HG03354 (cell line): Measurements from ENCODE around the gene PRKAR2A.
"Not testable (repeated sequence)": the region's sequence is repeated elsewhere in the genome, so short reads cannot be mapped to it uniquely, and the experiment has no call there.

Source experiments
- ATAC-seq: cut with Tn5 transposase; IDR thresholded peaks from one replicate; pipeline ENCODE4 v1.9.1; 2021; ENCODE audit warnings: mild to moderate bottlenecking; ENCODE audit not compliant: unreplicated experiment, poor library complexity, severe bottlenecking

The PRKAR2A gene

DNA sequence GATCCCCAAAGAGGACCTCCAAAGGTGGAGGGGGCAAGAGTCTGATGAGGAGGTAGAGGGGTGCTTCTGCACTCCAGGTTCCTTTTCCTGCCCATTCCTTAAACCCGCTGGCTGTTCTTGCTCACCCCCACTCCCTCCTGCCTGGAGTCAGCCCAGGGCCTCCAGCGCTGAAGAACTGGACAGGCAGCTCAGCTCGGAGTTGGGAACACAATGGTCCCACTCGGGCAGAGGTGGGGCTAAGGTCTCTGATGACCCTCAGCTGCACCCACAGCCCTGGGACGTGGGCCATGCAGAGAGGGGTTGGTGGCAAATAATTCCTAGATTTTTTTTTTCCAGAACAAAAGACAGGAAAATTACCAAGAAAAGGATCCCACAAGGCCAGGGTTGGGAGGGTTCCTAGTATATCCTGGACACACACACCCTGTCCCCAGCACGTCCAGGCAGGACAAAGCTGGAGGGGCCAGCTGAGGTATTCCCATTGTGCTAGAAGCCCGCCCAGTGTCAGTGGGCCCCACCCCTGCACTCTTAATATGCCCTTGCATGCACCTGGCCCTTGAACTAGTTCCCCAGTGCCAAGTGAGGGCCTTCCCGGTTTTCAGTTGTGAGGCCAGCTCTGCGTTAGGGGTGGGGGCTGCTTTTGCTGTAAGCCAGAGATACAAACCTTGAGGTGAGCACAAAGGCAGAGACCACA lies 108.6 kb downstream of the PRKAR2A start:
- no peak for ATAC-seq

DNA sequence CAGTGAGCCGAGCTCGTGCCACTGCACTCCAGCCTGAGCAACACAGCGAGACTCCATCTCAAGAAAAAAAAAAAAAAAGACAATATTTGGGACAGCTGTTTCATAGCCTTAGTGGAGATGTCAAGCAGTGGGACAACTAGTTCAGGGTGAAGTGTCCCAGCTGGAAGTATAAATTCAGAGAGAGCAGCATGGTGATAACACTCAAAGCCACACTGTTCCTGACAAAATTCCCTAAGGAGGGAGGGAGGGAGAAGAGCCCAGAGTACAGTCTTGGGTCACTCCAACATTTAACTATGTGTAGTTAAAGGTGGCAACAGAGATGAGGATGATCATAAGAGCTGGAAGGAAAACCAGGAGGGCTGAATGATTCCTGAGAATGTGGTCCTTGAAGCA lies 109.5 kb downstream of the PRKAR2A start:
- ATAC-seq, result no peak

DNA sequence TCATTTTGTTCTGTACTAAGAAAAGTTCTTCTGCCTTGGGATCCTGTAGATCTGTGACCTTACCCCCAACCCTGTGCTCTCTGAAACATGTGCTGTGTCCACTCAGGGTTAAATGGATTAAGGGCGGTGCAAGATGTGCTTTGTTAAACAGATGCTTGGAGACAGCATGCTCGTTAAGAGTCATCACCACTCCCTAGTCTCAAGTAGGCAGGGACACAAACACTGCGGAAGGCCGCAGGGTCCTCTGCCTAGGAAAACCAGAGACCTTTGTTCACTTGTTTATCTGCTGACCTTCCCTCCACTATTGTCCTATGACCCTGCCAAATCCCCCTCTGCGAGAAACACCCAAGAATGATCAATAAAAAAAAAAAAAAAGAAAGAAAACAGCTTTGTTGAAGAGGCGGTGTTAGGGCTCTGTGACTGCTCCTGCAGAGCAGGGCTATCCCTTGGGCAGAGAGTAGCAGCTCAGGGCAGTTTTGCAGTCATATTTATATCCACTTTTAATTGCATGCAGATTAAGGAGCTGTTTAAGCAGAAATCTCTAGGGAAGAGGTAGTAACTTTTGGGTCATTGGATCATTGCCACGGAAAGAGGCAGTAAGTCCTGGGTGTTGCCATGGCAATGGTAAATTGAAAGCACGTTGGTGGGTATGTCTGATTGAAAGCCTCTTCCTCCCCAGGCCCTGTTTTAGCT lies 112.5 kb downstream of the PRKAR2A start:
- not testable (repeated sequence) for ATAC-seq

DNA sequence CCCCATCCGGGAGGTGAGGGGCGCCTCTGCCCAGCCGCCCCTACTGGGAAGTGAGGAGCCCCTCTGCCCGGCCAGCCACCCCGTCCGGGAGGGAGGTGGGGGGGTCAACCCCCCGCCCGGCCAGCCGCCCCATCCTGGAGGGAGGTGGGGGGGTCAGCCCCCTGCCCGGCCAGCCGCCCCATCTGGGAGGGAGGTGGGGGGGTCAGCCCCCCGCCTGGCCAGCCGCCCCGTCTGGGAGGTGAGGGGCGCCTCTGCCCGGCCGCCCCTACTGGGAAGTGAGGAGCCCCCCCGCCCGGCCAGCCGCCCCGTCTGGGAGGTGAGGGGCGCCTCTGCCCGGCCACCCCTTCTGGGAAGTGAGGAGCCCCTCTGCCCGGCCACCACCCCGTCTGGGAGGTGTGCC lies 113.1 kb downstream of the PRKAR2A start:
- not testable (repeated sequence) for ATAC-seq

DNA sequence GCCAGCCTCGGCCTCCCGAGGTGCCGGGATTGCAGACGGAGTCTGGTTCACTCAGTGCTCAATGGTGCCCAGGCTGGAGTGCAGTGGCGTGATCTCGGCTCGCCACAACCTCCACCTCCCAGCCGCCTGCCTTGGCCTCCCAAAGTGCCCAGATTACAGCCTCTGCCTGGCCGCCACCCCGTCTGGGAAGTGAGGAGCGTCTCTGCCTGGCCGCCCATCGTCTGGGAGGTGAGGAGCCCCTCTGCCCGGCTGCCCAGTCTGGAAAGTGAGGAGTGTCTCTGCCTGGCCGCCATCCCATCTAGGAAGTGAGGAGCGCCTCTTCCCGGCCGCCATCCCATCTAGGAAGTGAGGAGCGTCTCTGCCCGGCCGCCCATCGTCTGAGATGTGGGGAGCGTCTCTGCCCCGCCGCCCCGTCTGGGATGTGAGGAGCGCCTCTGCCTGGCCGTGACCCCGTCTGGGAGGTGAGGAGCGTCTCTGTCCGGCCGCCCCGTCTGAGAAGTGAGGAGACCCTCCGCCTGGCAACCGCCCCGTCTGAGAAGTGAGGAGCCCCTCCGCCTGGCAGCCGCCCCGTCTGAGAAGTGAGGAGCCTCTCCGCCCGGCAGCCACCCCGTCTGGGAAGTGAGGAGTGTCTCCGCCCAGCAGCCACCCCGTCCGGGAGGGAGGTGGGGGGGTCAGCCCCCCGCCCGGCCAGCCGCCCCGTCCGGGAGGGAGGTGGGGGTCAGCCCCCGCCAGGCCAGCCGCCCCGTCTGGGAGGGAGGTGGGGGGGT lies 113.7 kb downstream of the PRKAR2A start:
- ATAC-seq, result not testable (repeated sequence)

DNA sequence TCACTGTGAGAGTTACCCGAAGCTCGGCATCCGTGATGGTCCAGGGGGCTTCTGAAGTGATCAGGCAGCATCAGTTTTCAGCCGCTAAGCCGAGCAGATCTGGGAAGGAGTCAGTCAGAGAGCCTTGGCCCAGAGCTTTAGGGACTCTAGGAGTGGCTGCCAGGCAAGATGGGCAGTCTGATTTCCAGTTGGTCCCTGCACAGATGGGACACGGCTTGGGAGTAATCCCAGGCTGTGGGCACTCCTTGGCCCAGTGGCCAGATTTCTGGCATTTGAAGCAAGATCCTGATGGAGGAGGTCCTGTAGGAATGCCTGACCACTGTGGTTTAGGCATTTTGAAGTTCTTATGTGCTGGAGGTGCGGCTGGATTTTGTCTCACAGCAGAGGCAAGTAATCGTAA lies 120.2 kb downstream of the PRKAR2A start:
- ATAC-seq, result no peak

DNA sequence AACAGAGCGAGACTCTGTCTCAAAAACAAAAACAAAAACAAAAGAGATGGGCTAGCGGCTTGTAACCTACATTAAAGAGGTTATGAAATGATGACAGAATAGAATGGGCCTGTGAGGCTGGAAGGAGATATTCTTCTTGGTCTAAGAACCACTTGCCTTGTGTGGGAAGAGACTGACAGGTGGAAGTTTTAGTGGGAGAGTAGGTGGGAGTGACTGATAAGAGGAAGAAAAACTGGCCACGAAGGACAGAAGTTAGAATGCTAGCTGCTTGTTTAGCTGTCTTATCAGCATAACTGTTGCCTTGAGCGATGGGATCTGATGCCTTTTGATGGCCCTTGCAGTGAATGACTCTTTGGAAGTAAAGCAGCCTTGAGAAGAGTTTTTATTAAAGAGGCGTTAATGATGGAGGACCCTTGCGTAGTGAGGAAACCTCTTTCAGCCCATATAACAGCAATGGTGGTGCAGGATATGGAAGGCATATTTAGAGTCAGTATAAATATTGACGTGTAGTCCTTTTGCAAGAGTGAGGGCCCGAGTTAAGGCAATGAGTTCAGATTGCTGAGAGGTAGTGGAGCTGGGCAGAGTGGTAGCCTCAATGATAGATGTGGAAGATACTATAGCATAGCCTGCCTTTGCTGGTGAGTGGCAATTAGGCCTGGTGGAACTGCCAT lies 122.4 kb downstream of the PRKAR2A start:
- ATAC-seq, result not testable (repeated sequence)

DNA sequence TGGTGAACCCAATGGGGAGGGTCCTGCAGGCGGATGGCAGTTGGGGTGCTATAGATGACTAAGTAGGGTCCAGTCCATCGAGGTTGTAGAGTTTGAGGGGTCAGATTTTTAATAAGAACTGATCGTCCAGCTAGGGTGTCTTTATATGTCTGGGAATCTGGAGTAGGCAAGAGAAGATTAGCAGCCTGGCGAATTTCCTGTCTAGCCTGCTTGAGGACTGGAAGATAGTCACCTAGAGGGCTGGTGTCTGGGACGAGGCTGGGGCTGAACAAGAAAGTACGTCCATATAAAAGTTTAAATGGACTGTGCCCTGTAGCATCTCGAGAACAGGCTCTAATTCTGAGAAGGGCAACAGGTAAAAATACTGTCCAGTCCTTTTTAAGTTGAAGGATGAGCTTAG lies 123.9 kb downstream of the PRKAR2A start:
- ATAC-seq, result no peak

DNA sequence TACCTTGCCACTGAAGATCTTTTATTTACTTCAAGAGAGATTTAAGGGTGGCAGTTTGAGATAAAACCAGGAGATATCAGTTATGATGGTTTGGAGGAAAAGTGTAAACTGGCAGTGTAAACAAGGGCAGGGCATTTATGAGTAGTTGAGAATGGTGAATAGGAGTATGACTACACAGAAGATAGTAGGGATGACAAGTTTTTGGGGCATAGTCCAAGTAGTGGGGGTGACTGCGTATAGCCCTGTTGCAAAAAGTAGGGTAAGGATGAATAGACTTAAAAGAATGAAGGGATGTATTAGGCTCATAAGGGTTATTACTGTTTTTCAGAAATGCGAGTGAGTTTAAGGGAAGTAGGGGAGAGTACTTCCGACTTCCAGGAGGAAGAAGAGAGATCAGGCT lies 124.4 kb downstream of the PRKAR2A start:
- ATAC-seq, result not testable (repeated sequence)

DNA sequence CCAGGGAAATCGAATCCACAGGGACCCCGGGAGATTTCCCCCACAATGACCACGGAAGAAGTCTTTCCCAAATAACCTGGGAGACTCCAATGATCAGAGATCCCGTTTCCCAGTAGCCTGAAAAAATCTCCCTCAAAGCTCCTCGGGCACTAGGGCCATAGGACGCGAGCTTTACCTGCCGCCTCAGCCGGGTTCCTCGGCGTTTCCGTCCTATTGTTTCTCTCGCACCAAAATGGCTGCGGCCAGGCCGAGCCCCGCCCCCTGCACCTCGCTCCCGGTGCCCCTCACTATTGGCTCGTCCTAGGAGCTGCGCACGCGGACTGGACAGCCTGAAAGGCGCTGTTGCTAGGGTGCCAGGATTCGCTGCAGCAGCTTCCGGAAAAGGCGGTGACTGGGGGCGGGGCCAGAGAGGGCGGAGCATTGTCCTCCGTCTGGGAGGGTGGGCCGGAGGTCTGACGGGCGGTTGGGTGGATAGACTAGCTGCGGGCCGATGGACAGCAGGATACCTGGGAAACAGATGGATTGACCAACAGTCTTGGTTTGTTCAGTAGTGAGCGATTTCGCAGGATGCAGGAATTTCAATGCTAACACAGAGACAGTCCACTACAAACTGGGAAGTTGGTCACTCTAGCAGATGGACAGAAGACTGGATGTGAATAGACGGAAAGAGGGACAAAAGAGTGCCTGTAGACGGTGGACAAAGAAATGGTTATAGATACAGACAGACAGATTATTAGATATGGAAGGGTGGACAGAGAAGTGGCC lies 130.5 kb downstream of the PRKAR2A start, which contains the start of gene IP6K2:
IP6K2 (minus strand) TSS at position 240 of the 765 bp plus-strand sequence. CDS start 21,930 bp downstream, outside the sequence.
- peak; percentile 99 for ATAC-seq

DNA sequence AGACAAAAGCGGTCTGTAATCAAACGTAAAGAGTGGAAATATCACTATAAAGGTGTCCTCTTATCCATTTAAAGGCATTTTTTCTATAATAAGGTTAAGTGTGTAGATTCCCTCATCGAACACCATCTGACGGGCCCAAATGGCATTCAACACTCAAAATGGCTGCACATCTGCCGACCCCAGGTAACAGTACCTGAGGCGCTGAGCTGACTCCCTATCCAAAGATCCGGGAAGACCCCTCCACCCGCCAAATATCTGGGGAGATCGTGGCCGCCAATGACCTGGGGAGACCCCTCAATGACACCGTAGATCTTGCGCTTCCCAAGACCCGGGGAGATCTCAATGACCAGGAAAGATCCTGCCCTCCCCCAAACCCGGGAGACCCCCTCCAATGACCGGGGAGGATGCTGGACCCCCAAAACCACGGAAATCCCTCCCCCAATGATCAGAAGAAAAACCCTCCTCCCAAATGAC lies 131.1 kb downstream of the PRKAR2A start:
- ATAC-seq, result no peak

DNA sequence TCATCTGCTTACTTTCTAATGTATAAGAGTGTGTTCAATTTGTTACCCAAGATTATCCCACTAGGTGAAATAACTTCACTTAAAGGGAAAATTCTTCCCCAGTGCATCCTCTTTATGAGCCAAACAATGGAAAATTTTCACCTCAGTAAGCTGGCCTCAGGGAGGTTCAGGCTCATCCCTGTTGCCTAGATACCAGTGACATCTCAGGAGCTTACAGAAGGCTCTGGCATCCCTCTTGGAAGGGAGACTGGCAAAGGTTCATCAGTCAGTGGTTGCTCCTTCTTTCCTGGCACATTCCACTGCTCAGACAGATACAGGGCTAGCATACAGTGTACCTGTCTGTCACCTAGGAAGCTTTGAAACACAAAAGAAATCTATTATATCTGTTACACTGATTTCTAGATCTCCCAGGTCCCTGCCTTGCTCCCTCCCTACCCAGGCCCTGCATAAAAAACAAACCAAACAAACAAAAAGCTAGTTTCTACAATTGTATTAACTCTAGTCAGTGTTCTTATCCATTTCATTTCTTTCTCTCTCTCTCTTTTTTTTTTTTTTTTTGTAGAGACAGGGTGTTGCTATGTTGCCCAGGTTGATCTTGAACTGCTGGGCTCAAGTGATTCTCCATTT lies 132.4 kb downstream of the PRKAR2A start:
- ATAC-seq, result no peak

DNA sequence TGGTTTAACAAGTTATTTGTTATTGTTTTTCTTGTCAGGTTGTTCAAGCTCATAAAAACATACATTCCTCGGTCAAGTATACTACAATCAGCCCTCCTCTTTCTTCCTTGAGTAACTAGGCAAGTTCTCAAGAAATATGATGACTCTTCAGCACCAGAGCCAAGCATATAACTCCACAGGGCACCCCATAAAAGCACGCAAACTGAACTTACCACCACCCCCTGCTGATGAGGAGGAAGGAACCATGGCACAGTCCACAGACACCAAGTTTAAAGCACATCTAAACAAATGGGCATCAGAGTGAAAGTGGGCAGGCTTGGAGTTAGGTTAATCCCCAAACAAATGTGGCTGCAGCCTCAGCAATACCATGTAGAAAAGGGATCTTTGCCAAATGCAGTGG lies 135.9 kb downstream of the PRKAR2A start:
- ATAC-seq, result no peak

DNA sequence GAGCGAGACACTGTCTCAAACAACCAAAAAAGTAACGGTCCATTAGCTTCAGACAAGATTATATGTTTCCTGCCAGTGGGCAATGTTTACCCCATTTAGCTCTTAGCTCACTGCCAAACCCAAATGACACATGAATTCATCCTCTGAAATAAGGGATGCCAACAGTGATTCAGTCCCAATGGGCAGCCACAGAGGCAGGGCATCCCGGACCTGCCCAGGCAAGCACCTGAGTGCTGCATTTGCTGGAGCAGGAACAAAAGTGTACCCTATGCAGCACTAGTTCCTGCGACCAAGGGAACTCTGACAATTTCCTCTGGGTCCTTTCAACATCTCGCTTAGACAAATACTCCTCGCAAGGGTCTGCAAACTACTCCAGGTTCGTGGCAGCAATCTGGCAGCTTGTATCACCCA lies 138.6 kb downstream of the PRKAR2A start:
- ATAC-seq, result no peak

DNA sequence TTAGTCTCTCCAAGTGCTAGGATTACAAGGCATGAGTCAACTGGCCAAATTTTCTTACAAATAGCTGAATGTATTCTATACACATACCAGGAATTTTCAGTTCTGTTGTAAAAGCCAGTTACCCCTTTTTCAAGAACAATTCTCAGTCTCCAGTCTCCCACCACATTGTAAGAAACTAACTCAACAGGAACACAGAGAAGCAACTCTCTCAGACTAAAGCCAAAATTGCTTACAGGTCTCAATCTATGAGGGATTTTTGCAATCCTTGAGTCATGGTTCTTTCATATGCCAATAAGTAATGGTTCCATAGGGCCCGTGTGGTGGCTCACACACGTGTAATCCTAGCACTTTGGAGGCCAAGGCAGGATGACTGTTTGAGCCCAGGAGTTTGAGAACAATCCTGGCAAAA lies 139.2 kb downstream of the PRKAR2A start:
- ATAC-seq, result no peak

DNA sequence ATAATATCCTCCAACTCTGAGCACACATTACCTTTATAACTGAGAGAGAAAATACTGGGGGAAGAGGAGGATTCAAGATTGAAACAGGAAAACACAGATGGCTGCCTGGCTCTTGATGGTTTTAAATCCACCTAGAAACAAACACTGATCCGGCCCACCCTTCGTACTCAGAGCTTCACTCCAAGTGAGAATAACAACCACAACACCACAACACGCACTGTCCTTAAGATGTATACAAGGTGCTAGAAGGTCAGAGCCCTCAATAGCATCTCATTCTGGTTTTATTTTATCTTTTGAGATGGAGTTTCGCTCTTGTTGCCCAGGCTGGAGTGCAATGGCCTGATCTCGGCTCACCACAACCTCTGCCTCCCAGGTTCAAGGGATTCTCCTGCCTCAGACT lies 140.5 kb downstream of the PRKAR2A start:
- ATAC-seq, result no peak

DNA sequence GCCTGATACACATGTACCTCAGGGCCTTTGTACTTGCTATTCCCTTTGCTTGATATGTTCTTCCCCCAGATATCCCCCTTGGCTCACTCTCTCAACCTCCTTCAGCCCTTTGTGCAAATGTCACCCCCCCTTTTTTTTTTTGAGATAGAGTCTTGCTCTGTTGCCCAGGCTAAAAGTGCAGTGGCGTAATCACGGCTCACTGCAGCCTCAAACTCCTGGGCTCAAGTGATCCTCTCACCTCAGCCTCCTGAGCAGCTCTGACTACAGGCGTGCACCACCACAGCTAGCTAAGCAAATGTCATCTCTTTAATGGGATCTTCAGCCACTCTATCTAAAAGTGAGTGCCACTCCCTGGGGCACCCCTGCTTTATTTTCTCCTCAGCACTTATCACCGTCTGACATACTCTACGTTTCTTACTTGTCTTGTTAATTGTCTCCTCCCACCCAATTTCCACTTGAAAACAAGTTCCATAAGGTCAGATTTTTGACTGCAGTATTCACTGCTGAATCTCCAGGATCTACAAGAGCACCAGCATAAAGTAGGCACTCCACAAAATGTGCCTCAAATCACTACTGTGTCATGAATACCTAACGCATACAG lies 145.3 kb downstream of the PRKAR2A start:
- no peak for ATAC-seq

DNA sequence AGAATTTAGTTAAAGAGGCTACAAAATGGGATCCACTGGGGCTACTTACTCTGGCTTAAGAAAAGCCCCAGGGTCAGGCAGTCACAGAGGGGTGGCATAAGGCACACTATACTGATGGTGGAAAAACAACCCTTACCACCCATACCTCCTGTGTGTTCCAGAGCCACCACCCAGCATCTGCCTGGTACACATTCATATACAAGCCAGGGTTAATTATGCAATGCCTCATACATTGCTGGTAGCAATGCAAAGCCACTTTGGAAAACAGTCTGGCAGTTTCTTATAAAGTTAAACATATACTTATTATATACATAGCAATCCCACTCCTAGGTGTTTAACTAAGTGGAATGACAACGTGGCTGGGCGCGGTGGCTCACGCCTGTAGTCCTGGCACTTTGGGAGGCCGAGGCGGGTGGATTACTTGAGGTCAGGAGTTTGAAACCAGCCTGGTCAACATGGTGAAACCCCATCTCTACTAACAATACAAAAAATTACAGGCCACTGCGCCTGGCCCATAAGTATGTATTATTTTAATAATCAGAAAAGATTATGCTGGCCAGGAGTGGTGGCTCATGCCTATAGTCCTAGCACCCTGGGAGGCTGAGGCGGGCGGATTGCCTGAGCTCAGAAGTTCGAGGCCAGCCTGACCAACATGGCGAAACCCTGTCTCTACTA lies 146.8 kb downstream of the PRKAR2A start:
- no peak for ATAC-seq
